CD14-positive monocyte (primary cell): ENCODE measurements around the gene GAK. TPM values are rescaled to one million over a fixed set of nuclear protein-coding genes. Genes with fewer than 3 reads are reported as not detected.
A peak's percentile ranks its signal among the peaks of the same experiment; 100 is the strongest.

Experiments
- DNase-seq, 3 donors: peaks; one replicate each; pipeline ENCODE4 v3.0.0-alpha.2; 2011 to 2022
- H2AFZ ChIP-seq: 2 replicates; pipeline ENCODE4 v1.6.0; 2012; ENCODE audit warnings: mild to moderate bottlenecking, low read depth, low read length, inconsistent platforms; ENCODE audit not compliant: insufficient read depth, poor library complexity, severe bottlenecking
- H3K27ac ChIP-seq, 2 donors: 1 replicate in 1 of 2; 2 replicates in 1 of 2; pipeline ENCODE4 v1.5.1; 2012 to 2013; ENCODE audit warnings: low read length in 2 of 2, control low read depth in 1 of 2, inconsistent platforms in 1 of 2, low read depth in 1 of 2, mild to moderate bottlenecking in 1 of 2
- H3K27me3 ChIP-seq, 2 donors: one replicate each; pipeline versions ENCODE4 v1.6.0 to v1.6.1; 2011 to 2013; ENCODE audit warnings: low read length in 2 of 2; ENCODE audit not compliant: control insufficient read depth in 2 of 2, insufficient read depth in 2 of 2
- H3K36me3 ChIP-seq, 2 donors: replicated peaks in 1 of 2; 1 replicate in 1 of 2; 2 replicates in 1 of 2; pipeline versions ENCODE4 v1.5.1 to v1.6.1; 2012 to 2013; ENCODE audit warnings: low read length in 2 of 2, control low read depth in 1 of 2, inconsistent platforms in 1 of 2, mild to moderate bottlenecking in 1 of 2; ENCODE audit not compliant: insufficient read depth in 2 of 2, control insufficient read depth in 1 of 2
- H3K4me1 ChIP-seq, 2 donors: 1 replicate in 1 of 2; 2 replicates in 1 of 2; pipeline versions ENCODE4 v1.5.1 to v1.6.1; 2012 to 2013; ENCODE audit warnings: low read length in 2 of 2, control low read depth in 1 of 2, inconsistent platforms in 1 of 2, mild to moderate bottlenecking in 1 of 2, moderate library complexity in 1 of 2; ENCODE audit not compliant: insufficient read depth in 2 of 2, control insufficient read depth in 1 of 2
- H3K4me2 ChIP-seq: replicated peaks from 2 replicates; pipeline ENCODE3; 2012; ENCODE audit warnings: low read length, moderate library complexity, mild to moderate bottlenecking; ENCODE audit not compliant: poor library complexity, severe bottlenecking; ENCODE audit errors: extremely low read depth
- H3K4me3 ChIP-seq, 3 experiments: fragments of 200-600 bp in 1 of 3; sonication (generic) in 1 of 3; replicated peaks in 1 of 3; 1 replicate in 2 of 3; 2 replicates in 1 of 3; pipeline ENCODE4 v1.5.1; 2011 to 2013; ENCODE audit warnings: low read length in 3 of 3, mild to moderate bottlenecking in 3 of 3, control low read depth in 2 of 3, low read depth in 2 of 3, inconsistent platforms in 1 of 3, moderate library complexity in 1 of 3
- H3K79me2 ChIP-seq: 2 replicates; pipeline ENCODE4 v1.6.0; 2012; ENCODE audit warnings: mild to moderate bottlenecking, control low read depth, inconsistent platforms, low read length, moderate library complexity; ENCODE audit not compliant: insufficient read depth
- H3K9ac ChIP-seq: 2 replicates; pipeline ENCODE4 v1.6.0; 2017; ENCODE audit warnings: low read length, mild to moderate bottlenecking; ENCODE audit not compliant: insufficient read depth, poor library complexity, severe bottlenecking
- H3K9me3 ChIP-seq, 2 donors: replicated peaks in 1 of 2; 1 replicate in 1 of 2; 2 replicates in 1 of 2; pipeline versions ENCODE4 v1.5.1 to v1.6.1; 2012 to 2013; ENCODE audit warnings: low read length in 2 of 2, control low read depth in 1 of 2; ENCODE audit not compliant: control insufficient read depth in 1 of 2, insufficient read depth in 1 of 2
- H4K20me1 ChIP-seq: 2 replicates; pipeline ENCODE4 v1.6.0; 2012; ENCODE audit warnings: mild to moderate bottlenecking, low read length, control low read depth, moderate library complexity; ENCODE audit not compliant: insufficient read depth
- H3K27ac Mint-ChIP-seq, 7 donors: one replicate each; pipeline ENCODE4 v1.8.0; 2020; ENCODE audit warnings: mild to moderate bottlenecking in 7 of 7, mixed read lengths in 7 of 7, moderate library complexity in 6 of 7, inconsistent platforms in 2 of 7
- H3K27me3 Mint-ChIP-seq, 3 donors: one replicate each; pipeline ENCODE4 v1.8.0; 2021 to 2022; ENCODE audit warnings: low read depth in 3 of 3, mild to moderate bottlenecking in 3 of 3, mixed read lengths in 3 of 3, moderate library complexity in 3 of 3, inconsistent platforms in 1 of 3
- H3K36me3 Mint-ChIP-seq, 2 donors: one replicate each; pipeline ENCODE4 v1.8.0; 2020; ENCODE audit warnings: mixed read lengths in 2 of 2, inconsistent platforms in 1 of 2, mild to moderate bottlenecking in 1 of 2
- H3K4me1 Mint-ChIP-seq: one replicate; pipeline ENCODE4 v1.8.0; 2020; ENCODE audit warnings: mild to moderate bottlenecking, mixed read lengths
- H3K4me3 Mint-ChIP-seq, 2 donors: one replicate each; pipeline ENCODE4 v1.8.0; 2020; ENCODE audit warnings: mild to moderate bottlenecking in 2 of 2, mixed read lengths in 2 of 2, moderate library complexity in 1 of 2
- H3K9me3 Mint-ChIP-seq, 7 donors: one replicate each; pipeline ENCODE4 v1.8.0; 2020 to 2022; ENCODE audit warnings: mixed read lengths in 7 of 7, mild to moderate bottlenecking in 6 of 7, moderate library complexity in 6 of 7, inconsistent platforms in 2 of 7
- CTCF ChIP-seq: fragments of 200-600 bp; IDR thresholded peaks from one replicate; pipeline ENCODE4 v1.8.0; 2022; ENCODE audit warnings: antibody characterized with exemption, mild to moderate bottlenecking
- WGBS: methylation state at CpG from one replicate; pipeline ENCODE4 v1.1.5; 2013; ENCODE audit warnings: missing lambda C conversion rate; ENCODE audit not compliant: insufficient coverage; 5-methylcytosine and 5-hydroxymethylcytosine counted together
- intact Hi-C, 2 donors: fragments of 100-400 bp; cut with micrococcal nuclease; formaldehyde crosslinking; loops; one replicate each; pipeline versions ENCODE4 v1.15.0 to v1.15.1; 2023
- polyA plus RNA-seq, 3 donors: library from polyadenylated mRNA; depleted of rRNA in 1 of 3; unstranded in 2 of 3; stranded (reverse) in 1 of 3; fragments of 300-500 nt in 2 of 3; fragments of >200 nt in 1 of 3; fragmentation: Illumina TruSeq in 2 of 3; gene quantifications; 1 replicate in 2 of 3; 2 replicates in 1 of 3; pipeline ENCODE4 v1.2.3, GENCODE V29; 2012 to 2021

GAK gene
- polyA plus RNA-seq, 3 donors, result 40.3 to 88.7 (median 54.9) TPM

- Mint-ChIP-seq H3K9me3 (peaks cover 0 to 3% (median 0%) of the 10 kb centered on the region in 7 donors), H3K27ac (peak overlapping the region; percentile 78 to 92 (median 88)), H3K4me3 (peak overlapping the region; percentile 52 to 92), H3K4me1 (peaks cover 54% of the 10 kb centered on the region), H3K36me3 (peaks cover 28 to 39% of the 10 kb centered on the region in 2 donors), H3K27me3 (peaks cover 0 to 2% (median 0%) of the 10 kb centered on the region in 3 donors)
- peaks cover 95% of the 10 kb centered on the region for H3K79me2 ChIP-seq
- no peak for TF ChIP-seq CTCF
- H2AFZ ChIP-seq, result no peak overlapping the region
- WGBS, result 0% methylated on average over 3 of the region's 8 CpGs
- peak; percentile 44 to 49 (median 45) for DNase-seq
- H3K36me3 ChIP-seq, result peaks cover 28 to 30% of the 10 kb centered on the region in 2 donors
- H3K4me2 ChIP-seq, result peak overlapping the region; percentile 72
- peaks cover 100% of the 10 kb centered on the region for H4K20me1 ChIP-seq
- H3K27ac ChIP-seq, result peak overlapping the region in 1 of 2 donors; percentile 68
- H3K9me3 ChIP-seq, result no peaks in the 10 kb centered on the region
- intact Hi-C loops, result no loop called here
- H3K27me3 ChIP-seq, result no peaks in the 10 kb centered on the region
- peak overlapping the region; percentile 30 for H3K9ac ChIP-seq
- peaks cover 39 to 40% of the 10 kb centered on the region in 2 donors for H3K4me1 ChIP-seq
- H3K4me3 ChIP-seq, result peak overlapping the region; percentile 11 to 66 (median 24)
These were observed 16.5 kb downstream of the GAK start for GRCh38 chr4:915595-915994.

GRCh38 chr4:915041-915474 lies 17.1 kb downstream of the GAK start:
- Histone ChIP-seq H3K4me2 (peak overlapping the region; percentile 72), H3K4me3 (peak overlapping the region; percentile 11 to 66 (median 24)), H3K9me3 (no peaks in the 10 kb centered on the region), H3K79me2 (peaks cover 92% of the 10 kb centered on the region), H4K20me1 (peaks cover 100% of the 10 kb centered on the region), H3K36me3 (peaks cover 32 to 36% of the 10 kb centered on the region in 2 donors), H3K27ac (peak overlapping the region; percentile 46 to 68), H2AFZ (no peak overlapping the region), H3K27me3 (no peaks in the 10 kb centered on the region), H3K9ac (peak overlapping the region; percentile 30), H3K4me1 (peaks cover 33 to 35% of the 10 kb centered on the region in 2 donors)
- peaks cover 0 to 2% (median 0%) of the 10 kb centered on the region in 3 donors for H3K27me3 Mint-ChIP-seq
- H3K4me3 Mint-ChIP-seq, result peak overlapping the region; percentile 52 to 92
- H3K9me3 Mint-ChIP-seq, result peaks cover 0 to 3% (median 0%) of the 10 kb centered on the region in 7 donors
- H3K4me1 Mint-ChIP-seq, result peaks cover 49% of the 10 kb centered on the region
- intact Hi-C loops, result no loop called here
- no peak for TF ChIP-seq CTCF
- peak in 2 of 3 donors; percentile 25 to 30 for DNase-seq
- peaks cover 29 to 42% of the 10 kb centered on the region in 2 donors for H3K36me3 Mint-ChIP-seq
- WGBS, result 14% methylated on average over 17 of the region's 20 CpGs
- H3K27ac Mint-ChIP-seq, result peak overlapping the region; percentile 78 to 92 (median 88)
